Activated CD8-positive, alpha-beta memory T cell treated with anti-CD3 and anti-CD28 coated beads, Interleukin-2, amount 50 U/mL, for 1 hour (primary cell): ENCODE measurements around the gene SLC26A5.
"Not testable (repeated sequence)": the region's sequence is repeated elsewhere in the genome, so short reads cannot be mapped to it uniquely, and the experiment has no call there.

ENCODE experiments used
- DNase-seq: peaks from one replicate; pipeline ENCODE4 v3.0.0-alpha.2; 2020; ENCODE audit errors: extremely low read depth

The SLC26A5 gene

GRCh38 chr7:103399687-103400086 lies 46.3 kb downstream of the SLC26A5 start:
- DNase-seq = not testable (repeated sequence)

DNA sequence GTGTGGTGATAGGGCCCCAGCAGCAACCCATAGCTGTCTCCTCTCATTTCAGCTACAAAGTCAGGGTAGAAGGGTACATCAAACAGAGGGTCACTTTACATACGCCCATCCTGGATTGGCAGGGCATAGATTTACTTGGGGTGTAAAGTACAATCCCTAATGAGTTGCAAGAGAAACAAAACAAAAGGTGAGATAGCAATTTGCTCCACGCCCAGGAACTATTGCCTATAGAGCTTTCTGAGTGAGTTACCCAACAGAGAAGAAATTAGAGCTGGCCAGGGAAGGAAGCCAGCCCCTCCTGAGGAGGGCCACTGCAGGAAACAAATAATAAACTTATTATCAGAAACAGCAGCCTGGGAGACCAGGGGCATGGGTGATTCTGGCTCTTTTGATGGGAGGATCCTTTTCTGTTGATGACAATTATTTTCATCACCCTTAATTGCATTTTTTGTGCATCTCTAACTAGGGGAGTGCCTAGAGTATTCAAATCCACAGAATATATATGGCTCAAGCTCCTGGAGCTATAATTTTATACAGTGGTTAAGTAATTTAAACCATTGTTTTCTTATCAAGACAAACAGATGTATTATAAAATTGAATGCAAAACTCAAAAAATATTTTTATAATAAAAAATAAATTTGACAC lies 47.4 kb downstream of the SLC26A5 start:
- no peak for DNase-seq

GRCh38 chr7:103396471-103396870 lies 49.5 kb downstream of the SLC26A5 start:
- no peak for DNase-seq

GRCh38 chr7:103395071-103395470 lies 50.9 kb downstream of the SLC26A5 start:
- no peak for DNase-seq

- DNase-seq = no peak
These were observed 51.4 kb downstream of the SLC26A5 start for GRCh38 chr7:103394566-103394965.

- DNase-seq = no peak
These were observed 54.0 kb downstream of the SLC26A5 start for GRCh38 chr7:103391976-103392375.

- DNase-seq = no peak
These were observed 54.9 kb downstream of the SLC26A5 start for GRCh38 chr7:103391150-103391549.

DNA sequence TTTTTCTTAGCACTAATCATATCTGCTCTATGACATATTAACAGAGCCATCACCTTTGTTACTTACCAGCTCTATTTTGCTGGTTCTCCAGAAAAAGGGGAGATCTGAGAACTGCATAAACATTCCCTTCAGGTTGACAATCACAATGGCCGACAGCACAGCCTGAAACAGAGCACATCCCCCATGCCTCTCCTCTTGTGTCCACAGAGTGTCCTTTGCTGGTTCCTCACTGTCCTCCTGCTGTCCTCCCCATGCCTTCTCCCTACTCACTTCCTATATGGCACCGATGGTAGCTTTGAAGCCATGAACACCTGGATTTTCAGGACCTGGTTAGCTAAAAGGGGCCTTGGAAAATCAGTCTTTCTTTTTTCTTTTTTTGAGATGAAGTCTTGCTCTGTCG lies 56.7 kb downstream of the SLC26A5 start:
- no peak for DNase-seq

DNA sequence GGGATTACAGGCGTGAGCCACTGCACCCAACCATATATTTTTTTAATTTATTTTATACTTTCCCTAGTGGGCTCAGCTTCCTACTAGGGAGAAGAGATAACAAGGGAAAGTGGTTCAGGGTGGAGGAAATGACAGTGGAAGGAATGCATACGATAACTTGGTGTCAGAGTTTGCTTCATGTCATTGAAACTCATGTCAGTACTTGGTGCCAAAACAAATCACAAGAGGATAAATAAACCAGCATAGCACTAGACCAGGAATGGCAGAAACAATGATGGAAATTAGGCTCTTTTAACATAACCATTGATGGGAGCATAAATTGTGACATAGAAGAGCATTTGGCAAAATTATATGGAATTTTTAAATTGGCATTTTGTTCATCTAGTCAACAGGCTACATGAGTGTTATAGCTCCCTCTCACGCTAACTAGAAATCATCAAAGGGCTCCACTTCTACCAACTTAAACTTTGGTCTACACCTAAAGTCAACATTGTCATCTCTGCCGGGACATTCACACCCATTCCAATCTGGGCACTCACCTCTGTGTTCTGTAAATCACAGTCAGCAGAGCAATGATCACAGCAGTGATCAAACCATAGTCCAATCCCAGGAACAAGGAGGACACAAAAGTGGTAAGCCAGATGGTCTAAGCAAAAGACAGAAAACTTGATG lies 57.4 kb downstream of the SLC26A5 start:
- DNase-seq = no peak

DNA sequence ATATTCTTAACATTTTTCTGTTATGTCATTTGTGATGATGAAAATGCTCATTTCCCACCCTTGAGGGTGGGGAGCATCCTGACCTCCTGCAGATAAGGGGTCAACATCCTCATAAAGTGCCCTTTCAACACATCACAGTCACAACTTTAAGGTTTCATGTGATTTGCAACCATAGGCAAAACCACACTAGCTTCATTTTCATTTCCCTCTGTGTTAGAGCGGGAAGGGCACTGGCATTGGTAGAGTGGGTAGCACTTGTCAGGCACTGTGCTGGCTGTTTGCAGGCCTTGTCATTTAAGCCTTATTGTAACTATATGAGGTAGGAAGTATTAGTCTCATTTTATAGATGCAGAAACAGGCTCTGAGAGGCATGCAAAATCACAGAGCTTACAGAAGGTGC lies 58.8 kb downstream of the SLC26A5 start:
- DNase-seq = no peak

- DNase-seq = no peak
These were observed 64.0 kb downstream of the SLC26A5 start for GRCh38 chr7:103382032-103382402.

DNA sequence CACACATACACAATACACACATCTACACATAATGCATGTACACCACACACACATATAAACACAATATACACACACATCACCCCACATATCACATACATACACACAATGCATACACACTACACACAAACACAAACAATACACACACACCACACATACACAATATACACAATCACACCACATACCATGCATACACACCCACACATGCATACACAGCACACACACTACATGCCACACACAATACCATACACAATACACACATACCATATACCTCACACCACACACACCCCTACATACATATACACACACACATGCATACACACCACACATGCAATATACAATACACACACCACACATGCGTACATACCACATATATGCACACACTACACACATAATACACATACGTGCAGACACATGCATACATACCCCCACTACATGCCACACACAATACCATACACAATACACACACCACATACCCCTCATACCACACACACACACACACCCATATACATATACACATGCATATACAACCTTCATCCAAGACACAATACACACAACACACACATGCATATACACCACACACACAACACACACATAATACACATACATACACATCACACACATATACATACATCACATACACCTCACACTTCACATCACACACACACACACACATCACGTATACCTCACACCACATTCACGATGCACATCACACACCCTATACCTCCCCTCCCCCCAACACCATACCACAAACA lies 64.6 kb downstream of the SLC26A5 start:
- DNase-seq = no peak

- DNase-seq = no peak
These were observed 65.4 kb downstream of the SLC26A5 start for GRCh38 chr7:103380395-103381191.

- DNase-seq = no peak
These were observed 66.6 kb downstream of the SLC26A5 start for GRCh38 chr7:103379270-103379975.

DNA sequence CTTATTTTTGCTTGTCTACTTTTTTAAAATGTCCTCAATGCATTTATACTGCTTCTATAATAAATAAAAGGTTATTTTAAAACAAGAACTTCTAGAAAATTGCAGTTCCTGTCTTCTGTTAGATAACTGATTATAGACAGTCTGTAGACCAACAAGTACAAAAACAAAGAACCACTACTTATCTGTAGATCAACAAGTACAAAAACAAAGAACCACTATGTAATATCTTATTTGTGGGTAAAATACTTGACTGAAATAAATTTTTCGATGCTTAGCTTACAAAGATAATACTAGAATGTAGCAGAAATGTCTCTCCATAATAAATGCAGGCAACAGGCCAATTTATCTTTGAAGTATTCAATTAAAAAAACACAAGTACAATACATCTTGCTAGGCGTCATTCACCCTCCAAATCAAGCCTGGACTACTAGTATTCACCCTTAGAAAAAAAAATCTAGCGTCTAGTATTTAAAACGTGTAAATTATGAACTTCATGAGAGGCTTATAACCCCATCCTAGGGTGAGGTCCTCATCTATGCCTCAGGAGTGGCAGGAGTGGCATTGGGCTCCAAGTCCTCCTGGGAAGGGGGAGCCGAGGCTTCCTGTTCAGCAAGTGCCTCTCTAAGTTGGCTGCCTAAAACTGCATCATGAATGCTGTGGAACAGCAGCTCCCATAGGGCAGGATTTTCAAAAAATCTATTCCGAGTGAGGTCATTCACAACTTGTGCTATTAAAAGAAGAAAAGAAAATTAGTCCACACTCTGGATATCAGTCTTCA lies 72.0 kb downstream of the SLC26A5 start:
- DNase-seq = no peak

GRCh38 chr7:103369432-103369831 lies 76.6 kb downstream of the SLC26A5 start:
- no peak for DNase-seq

DNA sequence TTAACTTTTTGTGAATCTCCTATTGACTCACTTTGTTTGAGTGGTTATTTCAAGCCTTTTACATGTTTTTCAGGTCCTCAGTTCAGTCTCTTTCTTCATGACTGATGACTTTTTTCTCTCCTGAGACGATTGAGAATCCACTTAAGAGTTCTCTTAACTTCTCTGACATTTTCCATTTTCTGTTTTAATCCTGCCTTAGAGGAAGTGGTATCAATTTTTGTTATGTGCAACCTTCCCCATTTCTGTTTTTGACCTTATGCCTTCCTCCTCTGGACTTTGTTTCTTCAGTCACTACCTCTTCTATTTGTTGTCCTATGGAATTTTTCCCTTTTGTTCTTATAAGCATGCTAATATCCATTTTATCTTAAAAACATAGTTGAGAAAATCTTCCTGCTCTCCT lies 96.2 kb downstream of the SLC26A5 start:
- no peak for DNase-seq

DNA sequence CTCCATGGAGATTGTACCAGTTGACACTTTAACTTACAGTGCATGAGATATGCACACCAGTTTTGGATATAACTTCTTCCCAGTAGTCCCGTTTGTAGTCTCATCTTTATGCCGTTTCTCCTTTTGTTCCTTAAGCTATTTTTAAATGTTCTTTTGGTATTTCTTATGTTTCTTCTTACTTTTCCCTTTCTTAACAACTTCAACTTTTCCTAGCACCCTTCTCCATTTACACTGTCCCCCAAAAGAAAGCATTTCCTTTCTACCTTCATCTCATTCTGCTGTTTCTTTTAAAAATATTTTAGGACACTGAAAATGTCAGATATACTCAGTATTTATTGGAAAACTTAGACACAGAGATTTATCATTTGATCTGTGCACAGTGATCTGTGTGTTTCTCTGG lies 97.0 kb downstream of the SLC26A5 start:
- no peak for DNase-seq

DNA sequence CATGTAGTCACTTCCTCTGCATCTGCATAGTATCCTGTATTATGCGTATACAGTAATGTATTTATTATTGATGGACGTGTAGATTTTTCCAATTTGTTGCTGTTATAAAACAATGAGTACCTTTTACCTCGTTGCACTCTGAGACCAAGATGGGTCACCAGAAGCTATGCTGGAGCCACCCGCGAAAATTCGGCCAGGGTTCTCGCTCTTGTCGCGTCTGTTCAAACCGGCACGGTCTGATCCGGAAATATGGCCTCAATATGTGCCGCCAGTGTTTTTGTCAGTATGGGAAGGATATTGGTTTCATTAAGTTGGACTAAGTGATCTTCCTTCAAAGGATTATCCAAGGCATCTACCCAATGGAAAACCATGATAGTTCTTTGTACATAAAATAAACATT lies 97.6 kb downstream of the SLC26A5 start:
- no peak for DNase-seq

GRCh38 chr7:103347507-103348267 lies 98.3 kb downstream of the SLC26A5 start, which contains the start of gene PSMC2:
PSMC2 (plus strand) TSS chr7:103347643; CDS start chr7:103347712, 69 bp downstream.
- DNase-seq = peak; percentile 47
